DOHH2 (cell line): Measurements from ENCODE around the gene GUCY1A2.
"Not testable (repeated sequence)": the region's sequence is repeated elsewhere in the genome, so short reads cannot be mapped to it uniquely, and the experiment has no call there.

Source experiments
- H3F3A ChIP-seq: fragments of 200-600 bp; sonication (generic), shearing (Covaris generic); 2 replicates; pipeline ENCODE4 v1.6.0; 2016; ENCODE audit warnings: antibody characterized with exemption, mild to moderate bottlenecking; ENCODE audit not compliant: control insufficient read depth, insufficient read depth
- H3K27ac ChIP-seq: fragments of 200-600 bp; sonication (generic); 2 replicates; pipeline ENCODE4 v1.5.1; 2014; ENCODE audit warnings: low read depth, mild to moderate bottlenecking, low read length, moderate library complexity
- H3K27me3 ChIP-seq: fragments of 200-600 bp; sonication (generic); 2 replicates; pipeline ENCODE4 v1.6.1; 2014; ENCODE audit warnings: mild to moderate bottlenecking, low read length, mixed read lengths; ENCODE audit not compliant: control insufficient read depth
- H3K36me3 ChIP-seq: fragments of 200-600 bp; sonication (generic); 2 replicates; pipeline ENCODE4 v1.6.1; 2014; ENCODE audit warnings: mild to moderate bottlenecking, low read length, moderate library complexity, mixed read lengths; ENCODE audit not compliant: control insufficient read depth
- H3K4me1 ChIP-seq: fragments of 200-600 bp; sonication (generic); 2 replicates; pipeline ENCODE4 v1.6.1; 2014; ENCODE audit warnings: mild to moderate bottlenecking, low read length, mixed read lengths; ENCODE audit not compliant: control insufficient read depth
- H3K4me2 ChIP-seq: fragments of 200-600 bp; sonication (generic); 2 replicates; pipeline ENCODE4 v1.6.0; 2014; ENCODE audit warnings: mild to moderate bottlenecking, low read length, moderate library complexity
- H3K4me3 ChIP-seq: fragments of 200-600 bp; sonication (generic); 2 replicates; pipeline ENCODE4 v1.5.1; 2014; ENCODE audit warnings: mild to moderate bottlenecking, low read length, mixed read lengths
- H3K79me2 ChIP-seq: fragments of 200-600 bp; sonication (generic); 2 replicates; pipeline ENCODE4 v1.6.1; 2014; ENCODE audit warnings: mild to moderate bottlenecking, low read length, mixed read lengths; ENCODE audit not compliant: control insufficient read depth
- H3K9me2 ChIP-seq: fragments of 200-600 bp; sonication (generic); replicated peaks from 2 replicates; pipeline ENCODE4 v1.6.1; 2014; ENCODE audit warnings: mild to moderate bottlenecking, low read length, mixed read lengths; ENCODE audit not compliant: control insufficient read depth
- H3K9me3 ChIP-seq: fragments of 200-600 bp; sonication (generic); 2 replicates; pipeline ENCODE4 v1.6.1; 2014; ENCODE audit warnings: antibody characterized with exemption, low read length, mixed read lengths; ENCODE audit not compliant: control insufficient read depth, insufficient read depth
- H4K20me1 ChIP-seq: fragments of 200-600 bp; sonication (generic); 2 replicates; pipeline ENCODE4 v1.6.0; 2014; ENCODE audit warnings: low read depth, mild to moderate bottlenecking, antibody characterized with exemption, low read length, moderate library complexity; ENCODE audit not compliant: control insufficient read depth, insufficient read depth
- EZH2phosphoT487 ChIP-seq: fragments of 200-600 bp; sonication (generic); IDR thresholded peaks from 2 replicates; pipeline ENCODE4 v1.6.1; 2017; ENCODE audit warnings: borderline replicate concordance, mild to moderate bottlenecking, antibody characterized with exemption, low read length, moderate library complexity, mixed read lengths
- TF ChIP-seq, protein P1 (sequence below): fragments of 200-600 bp; sonication (generic); IDR thresholded peaks from one replicate; pipeline ENCODE4 v1.5.1; 2014; ENCODE audit warnings: antibody characterized with exemption, mild to moderate bottlenecking, low read depth, low read length; ENCODE audit not compliant: poor library complexity, severe bottlenecking

GUCY1A2 gene, protein sequence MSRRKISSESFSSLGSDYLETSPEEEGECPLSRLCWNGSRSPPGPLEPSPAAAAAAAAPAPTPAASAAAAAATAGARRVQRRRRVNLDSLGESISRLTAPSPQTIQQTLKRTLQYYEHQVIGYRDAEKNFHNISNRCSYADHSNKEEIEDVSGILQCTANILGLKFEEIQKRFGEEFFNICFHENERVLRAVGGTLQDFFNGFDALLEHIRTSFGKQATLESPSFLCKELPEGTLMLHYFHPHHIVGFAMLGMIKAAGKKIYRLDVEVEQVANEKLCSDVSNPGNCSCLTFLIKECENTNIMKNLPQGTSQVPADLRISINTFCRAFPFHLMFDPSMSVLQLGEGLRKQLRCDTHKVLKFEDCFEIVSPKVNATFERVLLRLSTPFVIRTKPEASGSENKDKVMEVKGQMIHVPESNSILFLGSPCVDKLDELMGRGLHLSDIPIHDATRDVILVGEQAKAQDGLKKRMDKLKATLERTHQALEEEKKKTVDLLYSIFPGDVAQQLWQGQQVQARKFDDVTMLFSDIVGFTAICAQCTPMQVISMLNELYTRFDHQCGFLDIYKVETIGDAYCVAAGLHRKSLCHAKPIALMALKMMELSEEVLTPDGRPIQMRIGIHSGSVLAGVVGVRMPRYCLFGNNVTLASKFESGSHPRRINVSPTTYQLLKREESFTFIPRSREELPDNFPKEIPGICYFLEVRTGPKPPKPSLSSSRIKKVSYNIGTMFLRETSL

DNA sequence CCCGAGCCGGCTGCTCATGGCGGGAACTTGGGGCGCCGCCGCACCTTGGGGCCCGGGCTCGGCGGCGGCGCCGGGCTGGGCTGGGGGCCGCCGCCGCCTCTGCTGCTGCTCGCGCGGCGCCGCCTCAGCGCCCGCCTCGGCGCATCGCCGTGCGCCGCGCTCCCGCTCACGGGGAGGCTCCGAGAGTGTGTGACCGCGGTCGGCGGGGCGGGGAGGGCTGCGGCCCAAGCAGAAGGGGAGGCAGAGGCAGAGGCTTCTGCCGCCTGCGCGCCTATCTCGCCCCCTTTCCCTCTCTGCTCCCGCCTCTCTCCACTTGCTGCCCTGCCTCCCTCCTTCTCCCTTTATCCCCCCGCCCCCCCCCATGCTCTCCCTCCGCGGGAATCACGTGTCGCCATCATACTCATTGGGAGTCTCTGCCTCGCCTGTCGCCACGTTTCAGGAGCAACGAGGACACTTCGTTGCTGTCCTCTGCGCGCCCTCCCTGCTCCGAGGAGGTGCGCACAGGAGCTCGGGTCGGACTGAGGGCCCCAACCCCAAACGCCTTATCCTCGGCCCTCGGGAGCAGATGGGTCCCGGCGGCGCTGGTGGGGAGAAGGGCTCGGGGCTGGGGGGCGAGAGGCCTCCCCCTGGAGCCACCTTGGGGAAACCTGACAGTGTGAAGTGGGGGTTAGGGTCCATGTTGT is at the start of gene GUCY1A2:
TSS of gene GUCY1A2 (minus strand) at position 258 of the 683 bp plus-strand sequence. CDS start 421 bp downstream, outside the sequence.
- no peaks in the 10 kb centered on the region for H3K79me2 ChIP-seq
- H3K27me3 ChIP-seq: peaks cover 13% of the 10 kb centered on the region
- H3K9me3 ChIP-seq: no peaks in the 10 kb centered on the region
- no peaks in the 10 kb centered on the region for H3K4me1 ChIP-seq
- no peaks in the 10 kb centered on the region for H3K9me2 ChIP-seq
- no peak for TF ChIP-seq EZH2phosphoT487
- TF ChIP-seq, protein P1, sequence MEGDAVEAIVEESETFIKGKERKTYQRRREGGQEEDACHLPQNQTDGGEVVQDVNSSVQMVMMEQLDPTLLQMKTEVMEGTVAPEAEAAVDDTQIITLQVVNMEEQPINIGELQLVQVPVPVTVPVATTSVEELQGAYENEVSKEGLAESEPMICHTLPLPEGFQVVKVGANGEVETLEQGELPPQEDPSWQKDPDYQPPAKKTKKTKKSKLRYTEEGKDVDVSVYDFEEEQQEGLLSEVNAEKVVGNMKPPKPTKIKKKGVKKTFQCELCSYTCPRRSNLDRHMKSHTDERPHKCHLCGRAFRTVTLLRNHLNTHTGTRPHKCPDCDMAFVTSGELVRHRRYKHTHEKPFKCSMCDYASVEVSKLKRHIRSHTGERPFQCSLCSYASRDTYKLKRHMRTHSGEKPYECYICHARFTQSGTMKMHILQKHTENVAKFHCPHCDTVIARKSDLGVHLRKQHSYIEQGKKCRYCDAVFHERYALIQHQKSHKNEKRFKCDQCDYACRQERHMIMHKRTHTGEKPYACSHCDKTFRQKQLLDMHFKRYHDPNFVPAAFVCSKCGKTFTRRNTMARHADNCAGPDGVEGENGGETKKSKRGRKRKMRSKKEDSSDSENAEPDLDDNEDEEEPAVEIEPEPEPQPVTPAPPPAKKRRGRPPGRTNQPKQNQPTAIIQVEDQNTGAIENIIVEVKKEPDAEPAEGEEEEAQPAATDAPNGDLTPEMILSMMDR: no peak
- no peaks in the 10 kb centered on the region for H3F3A ChIP-seq
- H3K4me2 ChIP-seq: no peak within 1 kb of the TSS; the same call in 1 of the 2 replicates
- no peak within 1 kb of the TSS for H3K4me3 ChIP-seq
- H3K36me3 ChIP-seq: no peaks in the 10 kb centered on the region
- no peak within 1 kb of the TSS for H3K27ac ChIP-seq
- H4K20me1 ChIP-seq: no peaks in the 10 kb centered on the region

DNA sequence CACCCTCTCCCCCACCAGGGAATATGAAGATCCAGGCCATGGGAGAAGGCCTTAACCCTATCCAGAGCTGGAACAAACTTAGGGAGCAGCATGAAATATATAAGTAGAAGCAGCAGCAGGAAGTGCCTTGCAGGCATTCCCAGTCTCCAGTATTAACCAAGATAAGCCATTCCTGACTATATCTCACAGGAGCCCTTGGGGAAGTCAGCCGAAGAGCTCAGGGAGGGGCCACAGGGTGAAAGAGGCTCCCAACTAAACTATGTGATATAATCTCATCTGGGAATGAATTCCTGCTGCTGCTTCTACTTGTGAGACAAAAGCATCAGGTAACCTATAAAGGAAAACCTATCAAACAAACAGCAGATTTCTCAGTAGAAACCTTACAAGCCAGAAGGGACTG is 36.1 kb upstream of the GUCY1A2 start:
- Histone ChIP-seq H3K9me3 (peaks cover 3% of the 10 kb centered on the region), H3K4me1 (no peaks in the 10 kb centered on the region), H3K4me2 (no peak overlapping the region), H3K36me3 (no peaks in the 10 kb centered on the region), H3K79me2 (no peaks in the 10 kb centered on the region), H3K27ac (no peak overlapping the region), H3K27me3 (no peaks in the 10 kb centered on the region), H3F3A (no peaks in the 10 kb centered on the region), H4K20me1 (no peaks in the 10 kb centered on the region), H3K9me2 (no peaks in the 10 kb centered on the region), H3K4me3 (no peak overlapping the region)
- TF ChIP-seq, protein P1: no peak
- no peak for TF ChIP-seq EZH2phosphoT487

DNA sequence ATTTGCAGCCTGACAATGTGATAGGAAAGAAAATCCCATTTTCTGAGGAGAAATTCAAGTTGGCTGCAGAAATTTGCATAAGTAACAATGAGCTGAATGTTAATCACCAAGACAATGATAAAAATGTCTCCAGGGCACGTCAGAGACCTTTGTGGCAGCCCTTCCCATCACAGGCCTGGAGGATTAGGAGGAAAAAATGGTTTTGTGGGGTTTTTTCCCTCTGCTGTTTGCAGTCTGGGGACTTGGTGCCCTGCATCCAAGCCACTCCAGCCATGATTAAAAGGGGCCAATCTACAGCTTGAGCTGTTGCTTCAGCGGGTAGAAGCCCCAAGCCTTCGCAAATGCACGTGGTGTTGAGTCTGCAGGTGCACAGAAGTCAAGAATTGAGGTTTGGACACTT is 33.1 kb upstream of the GUCY1A2 start:
- H3K36me3 ChIP-seq, H3K4me2 ChIP-seq, H3K27me3 ChIP-seq, H3K27ac ChIP-seq, H3K9me2 ChIP-seq, H3K4me1 ChIP-seq, H3K9me3 ChIP-seq, H4K20me1 ChIP-seq, H3K4me3 ChIP-seq, H3K79me2 ChIP-seq, H3F3A ChIP-seq: not testable (repeated sequence)

DNA sequence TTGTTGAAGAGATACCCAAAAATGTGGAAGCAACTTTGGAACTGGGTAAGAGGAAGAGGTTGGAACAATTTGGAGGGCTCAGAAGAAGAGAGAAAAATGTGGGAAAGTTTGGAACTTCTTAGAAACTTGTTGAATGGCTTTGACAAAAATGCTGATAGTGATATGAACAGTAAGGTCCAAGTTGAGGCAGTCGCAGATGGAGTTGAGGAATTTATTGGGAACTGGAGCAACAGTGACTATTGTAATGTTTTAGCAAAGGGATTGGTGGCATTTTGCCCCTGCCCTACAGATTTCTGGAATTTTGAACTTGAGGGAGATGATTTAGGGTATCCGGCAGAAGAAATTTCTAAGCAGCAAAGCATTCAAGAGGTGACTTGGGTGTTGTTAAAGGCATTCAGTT is 32.6 kb upstream of the GUCY1A2 start:
- H4K20me1 ChIP-seq, H3K27ac ChIP-seq, H3K9me2 ChIP-seq, H3K4me3 ChIP-seq, H3K27me3 ChIP-seq, H3K36me3 ChIP-seq, H3F3A ChIP-seq, H3K79me2 ChIP-seq, H3K4me1 ChIP-seq, H3K9me3 ChIP-seq, H3K4me2 ChIP-seq: not testable (repeated sequence)
